Endothelial cell of coronary artery (primary cell): ENCODE data around the gene ARL6. TPM values are rescaled to one million over a fixed set of nuclear protein-coding genes. Genes with fewer than 3 reads are reported as not detected.

Experiments used
- total RNA-seq: library from RNA; depleted of rRNA; stranded (reverse); fragments of >200 nt; gene quantifications from 2 replicates; pipeline ENCODE4 v1.2.3, GENCODE V29; 2014

The ARL6 gene, protein sequence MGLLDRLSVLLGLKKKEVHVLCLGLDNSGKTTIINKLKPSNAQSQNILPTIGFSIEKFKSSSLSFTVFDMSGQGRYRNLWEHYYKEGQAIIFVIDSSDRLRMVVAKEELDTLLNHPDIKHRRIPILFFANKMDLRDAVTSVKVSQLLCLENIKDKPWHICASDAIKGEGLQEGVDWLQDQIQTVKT
- total RNA-seq: 4.6 and 5.4 TPM in 2 replicates

DNA sequence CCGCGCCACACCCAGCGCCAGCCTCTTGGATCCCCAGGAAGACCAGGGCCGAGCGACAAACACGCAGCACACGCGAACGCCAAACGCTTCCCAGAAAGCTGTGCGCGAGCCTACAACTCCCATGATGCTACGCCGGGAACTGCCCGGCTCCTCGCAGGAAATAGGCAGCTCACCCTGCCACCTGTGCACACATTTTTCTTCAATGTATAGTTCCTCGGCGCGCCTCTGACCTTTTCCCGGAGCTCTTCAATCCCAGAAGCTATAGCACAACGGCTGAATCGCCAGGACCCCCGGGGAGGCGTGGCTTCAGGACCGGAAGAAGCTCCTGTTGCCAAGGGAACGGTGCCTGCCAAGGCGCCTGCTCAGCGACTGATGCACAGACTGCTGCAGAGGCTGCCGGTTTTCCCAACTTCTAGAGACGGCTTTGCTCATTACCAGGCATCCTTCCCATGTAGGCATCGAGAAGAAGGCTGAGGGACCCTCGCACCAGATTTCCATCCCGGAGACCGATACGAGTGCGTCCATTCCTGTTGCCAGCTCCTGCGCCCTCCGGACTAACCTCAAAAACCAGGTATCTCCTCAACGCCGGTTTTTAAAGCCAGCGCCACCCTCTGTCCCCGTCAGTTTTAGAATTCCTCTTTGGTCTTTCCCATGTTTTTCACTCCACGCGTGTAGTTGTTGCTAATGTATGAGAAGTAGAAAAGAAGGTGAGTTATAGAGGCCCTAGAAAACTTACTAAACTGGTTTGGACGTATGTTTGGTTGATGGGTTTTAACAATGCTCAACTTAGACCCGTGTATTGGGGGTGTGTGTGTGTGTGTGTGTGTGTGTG lies at the start of gene ARL6:
ARL6 (plus strand) TSS at position 352 of the 832 bp plus-strand sequence. CDS start 3,350 bp downstream, outside the sequence.

DNA sequence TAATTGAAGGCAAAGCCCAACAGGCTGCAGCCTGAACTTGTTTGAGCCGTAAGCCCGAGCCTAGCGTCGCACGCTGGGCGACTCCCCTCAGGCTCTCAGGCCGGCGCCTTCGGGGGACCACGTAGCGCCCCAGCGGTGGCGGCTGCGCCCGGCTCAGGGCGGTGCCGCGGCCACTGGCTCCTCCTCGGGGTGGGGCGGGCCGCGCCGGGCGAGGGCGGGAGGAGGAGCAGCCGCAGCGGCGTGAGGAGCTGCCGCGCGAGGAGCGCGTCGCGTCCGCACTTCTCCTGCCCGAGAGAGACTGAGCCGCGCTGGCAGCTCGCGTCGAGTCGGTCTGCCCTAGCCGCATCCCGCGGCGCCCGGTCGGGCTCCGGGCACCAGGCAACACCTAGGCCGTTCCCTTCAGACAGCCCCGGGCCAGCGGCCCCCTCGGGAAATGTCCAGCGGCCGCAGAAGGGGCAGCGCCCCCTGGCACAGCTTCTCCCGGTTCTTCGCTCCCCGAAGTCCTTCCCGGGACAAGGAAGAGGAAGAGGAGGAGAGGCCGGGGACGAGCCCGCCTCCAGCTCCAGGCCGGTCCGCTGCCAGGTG lies 57.3 kb downstream of the ARL6 start, which contains the start of gene CRYBG3:
CRYBG3 (plus strand) TSS at position 238 of the 585 bp plus-strand sequence; CDS start at position 434, 196 bp downstream.

Other genes with a start within 250 kb of the ARL6 start
- gene CRYBG3, start 57.3 kb downstream of the ARL6 start, total RNA-seq: 21.7 and 27.6 TPM in 2 replicates
- 26.9 and 32.2 TPM in 2 replicates for gene RIOX2, start 207.7 kb downstream of the ARL6 start, total RNA-seq